ENCODE data around the gene GNAQ. TPM values are rescaled to one million over a fixed set of nuclear protein-coding genes. Genes with fewer than 3 reads are reported as not detected.

Gene GNAQ
- total RNA-seq, 1 experiment from 2014 or later: 48.6 TPM

GRCh38 chr9:77731008-77731698, 300.5 kb downstream of the GNAQ start:
- H2BK12ac ChIP-seq (ENCODE audit: insufficient read length, low read depth, low read length): no peak overlapping the region
- Mint-ChIP-seq H3K27me3 (ENCODE audit: low read depth) (no peaks in the 10 kb centered on the region), H3K36me3 (ENCODE audit: insufficient read depth in 1 of 3, low read depth in 3 of 3) (peaks cover 15 to 26% (median 23%) of the 10 kb centered on the region in 3 experiments; a peak in 6 of 7 replicates), H3K4me1 (peaks cover 33 to 37% of the 10 kb centered on the region in 2 experiments), H3K9me3 (no peaks in the 10 kb centered on the region), H3K27ac (peak overlapping the region in 2 of 3 experiments; percentile 56 to 76; a peak in 5 of 7 replicates), H3K4me3 (no peak overlapping the region)
- no peak overlapping the region for H3K4me2 ChIP-seq (ENCODE audit: insufficient read depth, insufficient read length, low read length)
- no peak overlapping the region for H2BK15ac ChIP-seq (ENCODE audit: low read depth, low read length)
- H3K23me2 ChIP-seq (ENCODE audit: insufficient read length, low read depth, low read length, poor library complexity, severe bottlenecking): peaks cover 3% of the 10 kb centered on the region
- no peak overlapping the region for H2AK5ac ChIP-seq (ENCODE audit: insufficient read length, low read length)
- no peak overlapping the region for H3K4ac ChIP-seq (ENCODE audit: low read depth, low read length)
- no peak for TF ChIP-seq CTCF (conservative IDR thresholded peaks at IDR 0.05)
- no peaks in the 10 kb centered on the region for H3K27me3 ChIP-seq (ENCODE audit: insufficient read depth, low read length)
- no peak for DNase-seq
- H3K4me1 ChIP-seq (ENCODE audit: insufficient read depth, low read length): peaks cover 5% of the 10 kb centered on the region
- H3K9ac ChIP-seq (ENCODE audit: extremely low read depth, insufficient read length, low read length): no peak overlapping the region
- no peak overlapping the region for H3K14ac ChIP-seq (ENCODE audit: insufficient read depth, low read length)
- no peak overlapping the region for H3T11ph ChIP-seq (ENCODE audit: low read length)
- no peak overlapping the region for H3K23ac ChIP-seq (ENCODE audit: insufficient read length, low read depth, low read length)
- H2BK5ac ChIP-seq (ENCODE audit: insufficient read length, low read length): no peak overlapping the region
- H4K5ac ChIP-seq (ENCODE audit: insufficient read length, low read depth, low read length): no peak overlapping the region
- no peaks in the 10 kb centered on the region for H3K9me3 ChIP-seq (ENCODE audit: control insufficient read depth, low read depth, low read length)
- H3K79me1 ChIP-seq (ENCODE audit: insufficient read depth, low read depth, low read length, poor library complexity, severe bottlenecking): no peaks in the 10 kb centered on the region
- no CpG with 5 or more reads among the region's 5 CpGs for WGBS (ENCODE audit: extremely low coverage, insufficient read length, low lambda C conversion rate)
- H2BK20ac ChIP-seq (ENCODE audit: low read depth, low read length, poor library complexity, severe bottlenecking): no peak overlapping the region
- H3K27ac ChIP-seq (ENCODE audit: insufficient read length, low read depth, low read length): no peak overlapping the region
- no peaks in the 10 kb centered on the region for H3K79me2 ChIP-seq (ENCODE audit: insufficient read depth, low read length)
- no peak overlapping the region for H4K8ac ChIP-seq (replicated peaks; ENCODE audit: insufficient read length, low read depth, low read length)
- no peak overlapping the region for H4K91ac ChIP-seq (ENCODE audit: insufficient read length, low read depth, low read length)
- no peak overlapping the region for H3K56ac ChIP-seq (ENCODE audit: insufficient read length, low read depth, low read length)
- H2BK120ac ChIP-seq (ENCODE audit: low read depth, low read length, poor library complexity, severe bottlenecking): no peak overlapping the region
- H4K20me1 ChIP-seq (ENCODE audit: control insufficient read depth, insufficient read depth, insufficient read length): no peaks in the 10 kb centered on the region
- no peak overlapping the region for H3K18ac ChIP-seq (ENCODE audit: insufficient read length, low read depth, low read length)
- H2AFZ ChIP-seq (ENCODE audit: low read length): no peak overlapping the region
